Activated T-cell treated with anti-CD3 and anti-CD28 coated beads, Interleukin-2, amount 50 U/mL, for 24 hours (primary cell): ENCODE data around the gene VAV1.
A peak's percentile ranks its signal among the peaks of the same experiment; 100 is the strongest.

Experiments used
- DNase-seq: peaks from one replicate; pipeline ENCODE4 v3.0.0-alpha.2; 2020
- H3K27ac Mint-ChIP-seq: 2 replicates; pipeline ENCODE4 v1.8.0; 2020; ENCODE audit warnings: mild to moderate bottlenecking, mixed read lengths
- H3K27me3 Mint-ChIP-seq: 2 replicates; pipeline ENCODE4 v1.8.0; 2020; ENCODE audit warnings: mixed read lengths
- H3K36me3 Mint-ChIP-seq: 2 replicates; pipeline ENCODE4 v1.8.0; 2020; ENCODE audit warnings: low read depth, mixed read lengths
- H3K4me1 Mint-ChIP-seq: 2 replicates; pipeline ENCODE4 v1.8.0; 2020; ENCODE audit warnings: low read depth, mixed read lengths
- H3K4me3 Mint-ChIP-seq: 2 replicates; pipeline ENCODE4 v1.8.0; 2020; ENCODE audit warnings: mild to moderate bottlenecking, moderate library complexity, mixed read lengths
- H3K9me3 Mint-ChIP-seq: 2 replicates; pipeline ENCODE4 v1.8.0; 2020; ENCODE audit warnings: mixed read lengths

VAV1 gene

GRCh38 chr19:6873708-6874431 lies 101.4 kb downstream of the VAV1 start:
- no peak for DNase-seq
- Mint-ChIP-seq H3K4me1 (peaks cover 3% of the 10 kb centered on the region), H3K9me3 (no peaks in the 10 kb centered on the region), H3K36me3 (no peaks in the 10 kb centered on the region), H3K27me3 (no peaks in the 10 kb centered on the region), H3K27ac (no peak overlapping the region), H3K4me3 (no peak overlapping the region)

- Mint-ChIP-seq H3K4me3 (no peak overlapping the region), H3K27me3 (no peaks in the 10 kb centered on the region), H3K4me1 (peaks cover 3% of the 10 kb centered on the region), H3K27ac (no peak overlapping the region), H3K36me3 (no peaks in the 10 kb centered on the region), H3K9me3 (no peaks in the 10 kb centered on the region)
- no peak for DNase-seq
These were observed 102.7 kb downstream of the VAV1 start for GRCh38 chr19:6875218-6875617.

GRCh38 chr19:6876748-6877147 lies 104.2 kb downstream of the VAV1 start:
- Mint-ChIP-seq H3K36me3 (no peaks in the 10 kb centered on the region), H3K4me3 (no peak overlapping the region), H3K27ac (no peak overlapping the region), H3K4me1 (peaks cover 3% of the 10 kb centered on the region), H3K9me3 (no peaks in the 10 kb centered on the region), H3K27me3 (no peaks in the 10 kb centered on the region)
- no peak for DNase-seq

GRCh38 chr19:6877766-6878165 lies 105.3 kb downstream of the VAV1 start:
- peaks cover 3% of the 10 kb centered on the region for H3K4me1 Mint-ChIP-seq
- DNase-seq, result no peak
- H3K4me3 Mint-ChIP-seq, result no peak overlapping the region
- H3K27me3 Mint-ChIP-seq, result no peaks in the 10 kb centered on the region
- no peaks in the 10 kb centered on the region for H3K36me3 Mint-ChIP-seq
- H3K27ac Mint-ChIP-seq, result no peak overlapping the region
- no peaks in the 10 kb centered on the region for H3K9me3 Mint-ChIP-seq

DNA sequence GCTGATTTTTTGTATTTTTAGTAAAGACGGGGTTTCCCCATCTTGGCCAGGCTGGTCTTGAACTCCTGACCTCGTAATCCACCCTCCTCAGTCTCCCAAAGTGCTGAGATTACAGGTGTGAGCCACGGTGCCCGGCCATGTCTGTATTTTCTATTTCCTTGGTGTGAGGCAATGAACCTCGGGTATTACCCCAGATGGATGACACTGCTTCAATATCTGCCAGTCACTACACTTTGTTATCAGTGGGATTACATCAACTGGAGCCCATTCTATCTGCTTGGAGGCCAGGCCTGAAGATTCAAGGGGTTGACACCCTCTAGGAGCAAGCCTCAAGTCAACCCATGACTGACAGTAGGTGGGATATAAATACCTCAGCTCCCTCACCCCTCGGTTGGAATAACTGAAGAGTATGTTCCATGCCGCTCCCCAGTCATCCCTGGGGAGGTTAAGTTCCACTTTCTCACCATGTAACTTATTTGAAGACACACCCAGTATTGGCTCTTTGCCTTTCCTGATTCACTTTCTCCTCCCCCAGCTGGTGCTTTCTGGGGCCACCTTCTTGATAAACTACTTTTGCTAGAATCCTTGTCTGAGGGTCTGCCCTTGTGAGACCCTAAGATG lies 113.9 kb downstream of the VAV1 start:
- H3K27ac Mint-ChIP-seq, result peak overlapping the region; percentile 38
- H3K4me3 Mint-ChIP-seq, result no peak overlapping the region
- H3K27me3 Mint-ChIP-seq, result no peaks in the 10 kb centered on the region
- peaks cover 5% of the 10 kb centered on the region for H3K36me3 Mint-ChIP-seq
- H3K9me3 Mint-ChIP-seq, result peaks cover 13% of the 10 kb centered on the region
- H3K4me1 Mint-ChIP-seq, result peaks cover 44% of the 10 kb centered on the region
- DNase-seq, result no peak

GRCh38 chr19:6887316-6887715 lies 114.8 kb downstream of the VAV1 start, which contains the start of gene ADGRE1:
ADGRE1 (plus strand) TSS chr19:6887579; CDS start chr19:6887609, 30 bp downstream.
- Mint-ChIP-seq H3K36me3 (peaks cover 13% of the 10 kb centered on the region), H3K4me1 (peaks cover 53% of the 10 kb centered on the region), H3K27ac (peak within 1 kb of the TSS; percentile 38), H3K27me3 (no peaks in the 10 kb centered on the region), H3K4me3 (no peak within 1 kb of the TSS), H3K9me3 (peaks cover 14% of the 10 kb centered on the region)
- no peak for DNase-seq

- no peak overlapping the region for H3K27ac Mint-ChIP-seq
- peaks cover 21% of the 10 kb centered on the region for H3K36me3 Mint-ChIP-seq
- H3K27me3 Mint-ChIP-seq, result no peaks in the 10 kb centered on the region
- DNase-seq, result no peak
- peaks cover 67% of the 10 kb centered on the region for H3K4me1 Mint-ChIP-seq
- peaks cover 26% of the 10 kb centered on the region for H3K9me3 Mint-ChIP-seq
- no peak overlapping the region for H3K4me3 Mint-ChIP-seq
These were observed 116.5 kb downstream of the VAV1 start for GRCh38 chr19:6888967-6889366.

DNA sequence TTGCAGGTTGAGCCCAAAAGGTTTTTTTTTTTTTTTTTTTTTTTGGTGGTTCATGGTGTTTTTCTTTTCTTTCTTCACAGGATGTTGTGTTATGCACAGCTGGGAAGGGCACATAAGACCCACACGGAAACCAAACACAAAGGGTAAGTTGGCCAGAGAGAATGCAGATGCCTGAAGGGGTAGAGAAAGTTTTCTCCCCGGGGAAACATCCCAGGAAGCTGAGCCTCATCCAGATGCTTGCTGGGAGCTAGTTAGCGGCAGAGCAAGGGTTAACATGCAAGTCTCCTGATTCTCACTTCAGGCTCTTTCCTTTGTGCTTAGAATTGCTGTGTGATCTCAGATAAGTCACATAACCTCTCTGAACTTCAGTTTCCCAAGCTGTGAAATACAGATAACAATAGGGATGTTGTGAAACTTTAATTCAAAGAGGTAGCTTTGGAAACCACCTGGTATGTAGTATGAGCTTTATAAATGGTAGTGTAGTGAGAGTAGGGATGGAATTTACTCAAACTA lies 117.9 kb downstream of the VAV1 start:
- H3K4me1 Mint-ChIP-seq, result peaks cover 67% of the 10 kb centered on the region
- no peak overlapping the region for H3K4me3 Mint-ChIP-seq
- DNase-seq, result peak; percentile 40
- peaks cover 40% of the 10 kb centered on the region for H3K9me3 Mint-ChIP-seq
- H3K27ac Mint-ChIP-seq, result peak overlapping the region; percentile 87
- no peaks in the 10 kb centered on the region for H3K27me3 Mint-ChIP-seq
- H3K36me3 Mint-ChIP-seq, result peaks cover 30% of the 10 kb centered on the region

- DNase-seq, result peak; percentile 59
- Mint-ChIP-seq H3K27me3 (no peaks in the 10 kb centered on the region), H3K4me3 (peak overlapping the region; percentile 19), H3K4me1 (peaks cover 67% of the 10 kb centered on the region), H3K27ac (peak overlapping the region; percentile 87), H3K36me3 (peaks cover 32% of the 10 kb centered on the region), H3K9me3 (peaks cover 44% of the 10 kb centered on the region)
These were observed 118.4 kb downstream of the VAV1 start for GRCh38 chr19:6890938-6891337.

DNA sequence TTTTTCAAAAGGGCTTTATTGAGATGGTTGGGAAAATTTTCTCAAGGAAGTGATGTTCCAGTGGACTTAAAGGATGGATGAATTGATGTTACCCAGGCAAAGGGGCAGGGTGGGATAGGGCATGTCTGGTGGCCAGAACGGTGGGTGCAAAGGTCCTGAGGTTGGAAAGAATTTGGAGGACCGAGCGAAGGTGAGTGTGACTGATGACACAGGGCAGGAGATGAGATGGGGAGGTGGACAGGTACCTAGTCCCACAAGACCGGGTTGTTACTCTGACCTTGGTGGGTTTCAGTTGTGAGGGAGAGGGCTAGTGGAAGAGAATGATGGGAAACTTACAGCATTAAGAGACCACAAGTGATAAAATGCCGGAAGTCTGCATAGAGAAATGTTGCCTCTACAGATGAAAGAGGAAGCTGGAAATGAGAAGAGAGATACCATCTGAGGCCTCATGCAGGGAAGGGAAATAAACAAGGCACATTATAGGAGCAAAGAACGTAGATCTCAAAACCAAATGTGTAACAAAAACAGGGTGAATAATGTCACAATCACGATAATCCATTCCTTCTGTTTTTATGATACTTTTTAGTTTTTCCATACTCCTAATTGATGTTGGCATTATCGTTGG lies 119.4 kb downstream of the VAV1 start:
- peaks cover 48% of the 10 kb centered on the region for H3K9me3 Mint-ChIP-seq
- H3K4me1 Mint-ChIP-seq, result peaks cover 63% of the 10 kb centered on the region
- peaks cover 33% of the 10 kb centered on the region for H3K36me3 Mint-ChIP-seq

DNA sequence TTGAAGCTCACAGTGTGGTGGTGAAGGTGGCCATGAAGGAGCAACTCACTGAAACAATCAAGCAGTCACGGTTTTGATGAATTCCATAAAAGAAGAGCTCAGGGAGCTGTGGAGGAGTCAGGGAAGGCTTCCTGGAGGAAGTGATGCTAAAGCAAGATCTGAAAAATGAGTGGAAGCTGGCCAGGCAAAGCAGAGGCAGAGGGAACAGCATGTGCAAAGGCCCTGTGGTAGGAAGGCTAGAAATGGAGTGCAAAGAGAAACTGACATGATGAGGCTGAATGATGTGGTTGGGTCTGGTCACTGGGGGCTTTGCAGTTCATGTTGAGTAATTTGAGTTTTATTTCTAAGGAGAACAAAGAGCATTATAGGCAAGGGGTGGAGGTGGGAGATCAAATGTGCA lies 121.8 kb downstream of the VAV1 start:
- Mint-ChIP-seq H3K4me1 (peaks cover 43% of the 10 kb centered on the region), H3K4me3 (no peak overlapping the region), H3K36me3 (peaks cover 52% of the 10 kb centered on the region), H3K27ac (no peak overlapping the region), H3K9me3 (peaks cover 40% of the 10 kb centered on the region), H3K27me3 (no peaks in the 10 kb centered on the region)
- DNase-seq, result no peak

More for the DNA sequence above, 119.4 kb downstream of the VAV1 start:
- Mint-ChIP-seq H3K27ac (peak overlapping the region; percentile 87), H3K4me3 (peak overlapping the region; percentile 30), H3K27me3 (no peaks in the 10 kb centered on the region)
- no peak for DNase-seq

- Mint-ChIP-seq H3K9me3 (peaks cover 23% of the 10 kb centered on the region), H3K27ac (no peak overlapping the region), H3K4me1 (no peaks in the 10 kb centered on the region), H3K4me3 (no peak overlapping the region), H3K36me3 (peaks cover 35% of the 10 kb centered on the region), H3K27me3 (no peaks in the 10 kb centered on the region)
- DNase-seq, result no peak
These were observed 130.9 kb downstream of the VAV1 start for GRCh38 chr19:6903446-6903845.

DNA sequence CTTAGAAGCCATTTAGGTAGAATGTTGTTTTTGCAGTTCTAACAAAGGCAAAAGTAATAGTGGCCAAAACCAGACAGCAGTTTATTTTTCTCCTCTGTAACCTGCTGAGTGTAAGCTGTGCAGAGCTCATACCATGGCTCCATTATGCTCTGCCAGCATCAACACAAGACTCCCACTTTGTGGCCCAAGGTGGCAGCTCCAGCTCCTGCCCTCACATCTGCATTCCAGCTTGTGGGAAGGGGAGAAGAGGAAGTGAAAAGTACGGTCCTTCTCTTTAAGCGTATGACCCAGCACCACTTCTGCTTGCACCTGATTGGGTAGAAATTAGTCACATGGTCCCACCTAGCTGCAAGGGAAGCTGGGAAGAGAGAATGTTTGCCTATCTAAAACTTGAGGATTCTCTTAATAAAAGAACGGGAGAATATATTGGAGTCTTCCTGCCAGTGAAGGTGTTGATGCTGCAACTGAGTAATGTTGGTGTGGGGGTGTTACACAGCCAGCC lies 134.1 kb downstream of the VAV1 start:
- H3K4me1 Mint-ChIP-seq, result peaks cover 3% of the 10 kb centered on the region
- H3K27me3 Mint-ChIP-seq, result no peaks in the 10 kb centered on the region
- no peak overlapping the region for H3K4me3 Mint-ChIP-seq
- peaks cover 14% of the 10 kb centered on the region for H3K9me3 Mint-ChIP-seq
- H3K36me3 Mint-ChIP-seq, result peaks cover 24% of the 10 kb centered on the region
- no peak overlapping the region for H3K27ac Mint-ChIP-seq
- no peak for DNase-seq
